ENCODE results near the gene CYP2C8. TPM values are rescaled to one million over a fixed set of nuclear protein-coding genes. Genes with fewer than 3 reads are reported as not detected.

CYP2C8 gene
- total RNA-seq, 1 experiment from 2014 or later = not detected

DNA sequence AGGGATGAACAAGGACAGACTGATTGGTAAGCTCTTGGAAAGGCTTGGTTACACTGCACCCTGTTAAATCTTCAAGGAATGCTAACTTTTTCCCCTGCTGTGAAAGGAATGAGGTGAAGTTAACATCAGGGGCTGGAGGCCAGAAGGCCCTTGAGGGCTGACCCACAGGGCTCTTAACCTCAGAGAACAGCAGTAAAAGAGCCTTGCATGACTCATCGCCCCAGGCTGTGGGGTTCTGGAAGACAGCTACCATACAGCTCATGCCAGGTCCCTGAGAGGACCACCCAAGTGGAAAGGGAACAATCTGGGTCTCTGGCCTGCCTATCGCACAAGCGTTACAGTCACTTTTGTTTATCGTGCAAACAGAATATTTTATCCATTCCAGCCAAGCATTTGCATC, 76.5 kb downstream of the CYP2C8 start:
- ChIA-PET POLR2A (ENCODE audit: low non-redundant PET) (no interaction called here), CTCF (no interaction called here)
- no TSS peak for BruUV-seq (replicated peaks)
- Histone ChIP-seq H3K4me3 (ENCODE audit: low read depth, low read length, poor library complexity, severe bottlenecking) (no peak overlapping the region), H3K4me1 (ENCODE audit: insufficient read depth, low read length, poor library complexity, severe bottlenecking) (no peaks in the 10 kb centered on the region), H3K27me3 (replicated peaks; ENCODE audit: insufficient read depth, low read depth, low read length, poor library complexity) (no peaks in the 10 kb centered on the region), H3K27ac (ENCODE audit: low read depth, low read length, poor library complexity, severe bottlenecking) (no peak overlapping the region), H3K36me3 (ENCODE audit: insufficient read depth, low read length, poor library complexity, severe bottlenecking) (no peaks in the 10 kb centered on the region), H3K9me3 (ENCODE audit: low read depth, low read length, poor library complexity, severe bottlenecking) (peaks cover 5% of the 10 kb centered on the region)
- intact Hi-C loops (cut with micrococcal nuclease; ENCODE audit: unreplicated experiment) = no loop called here
- no peak for DNase-seq (ENCODE audit: low spot score)
- no peak for TF ChIP-seq EZH2 (IDR thresholded peaks at IDR 0.05; ENCODE audit: borderline replicate concordance, low read depth, low read length, poor library complexity, severe bottlenecking)
- TF ChIP-seq, protein P1, sequence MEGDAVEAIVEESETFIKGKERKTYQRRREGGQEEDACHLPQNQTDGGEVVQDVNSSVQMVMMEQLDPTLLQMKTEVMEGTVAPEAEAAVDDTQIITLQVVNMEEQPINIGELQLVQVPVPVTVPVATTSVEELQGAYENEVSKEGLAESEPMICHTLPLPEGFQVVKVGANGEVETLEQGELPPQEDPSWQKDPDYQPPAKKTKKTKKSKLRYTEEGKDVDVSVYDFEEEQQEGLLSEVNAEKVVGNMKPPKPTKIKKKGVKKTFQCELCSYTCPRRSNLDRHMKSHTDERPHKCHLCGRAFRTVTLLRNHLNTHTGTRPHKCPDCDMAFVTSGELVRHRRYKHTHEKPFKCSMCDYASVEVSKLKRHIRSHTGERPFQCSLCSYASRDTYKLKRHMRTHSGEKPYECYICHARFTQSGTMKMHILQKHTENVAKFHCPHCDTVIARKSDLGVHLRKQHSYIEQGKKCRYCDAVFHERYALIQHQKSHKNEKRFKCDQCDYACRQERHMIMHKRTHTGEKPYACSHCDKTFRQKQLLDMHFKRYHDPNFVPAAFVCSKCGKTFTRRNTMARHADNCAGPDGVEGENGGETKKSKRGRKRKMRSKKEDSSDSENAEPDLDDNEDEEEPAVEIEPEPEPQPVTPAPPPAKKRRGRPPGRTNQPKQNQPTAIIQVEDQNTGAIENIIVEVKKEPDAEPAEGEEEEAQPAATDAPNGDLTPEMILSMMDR (conservative IDR thresholded peaks at IDR 0.05; ENCODE audit: low read depth, low read length) = no peak

DNA sequence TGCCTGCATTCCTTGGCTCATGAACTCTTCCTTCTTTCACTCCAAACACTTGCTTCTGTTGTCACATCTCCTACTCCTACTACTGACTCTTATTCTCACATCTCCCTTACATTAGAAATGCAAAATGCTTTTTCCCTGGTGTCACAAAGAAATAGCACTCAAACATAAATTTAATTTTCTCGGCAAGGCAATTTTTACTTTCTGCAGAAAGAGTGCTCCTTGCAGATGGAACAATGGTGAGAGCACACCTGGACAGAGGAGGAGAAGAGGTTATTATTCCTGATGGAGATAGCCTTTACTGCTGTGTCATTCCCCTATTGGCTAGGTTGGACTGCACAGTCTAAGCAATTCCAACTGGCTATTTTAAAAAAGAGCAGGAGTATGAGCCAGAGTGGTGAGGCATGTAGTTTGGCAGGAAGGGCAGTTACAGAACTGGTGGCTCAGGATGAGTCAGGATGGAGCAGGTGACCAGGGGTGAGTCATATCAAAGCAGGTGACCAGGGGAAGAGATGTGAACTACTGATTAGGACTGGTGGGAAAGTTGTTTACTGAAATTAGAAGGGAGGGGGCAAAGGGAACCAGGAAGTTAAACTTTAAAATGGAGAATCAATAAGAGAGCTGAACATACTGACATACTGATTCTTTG, 77.9 kb downstream of the CYP2C8 start:
- TF ChIP-seq, protein P1 (conservative IDR thresholded peaks at IDR 0.05; ENCODE audit: low read depth, low read length) = no peak
- no peak for TF ChIP-seq EZH2 (IDR thresholded peaks at IDR 0.05; ENCODE audit: borderline replicate concordance, low read depth, low read length, poor library complexity, severe bottlenecking)
- no peak for DNase-seq (ENCODE audit: low spot score)
- no peaks in the 10 kb centered on the region for H3K36me3 ChIP-seq (ENCODE audit: insufficient read depth, low read length, poor library complexity, severe bottlenecking)
- H3K27me3 ChIP-seq (replicated peaks; ENCODE audit: insufficient read depth, low read depth, low read length, poor library complexity) = no peaks in the 10 kb centered on the region
- H3K9me3 ChIP-seq (ENCODE audit: low read depth, low read length, poor library complexity, severe bottlenecking) = peaks cover 5% of the 10 kb centered on the region
- no peak overlapping the region for H3K27ac ChIP-seq (ENCODE audit: low read depth, low read length, poor library complexity, severe bottlenecking)
- intact Hi-C loops (cut with micrococcal nuclease; ENCODE audit: unreplicated experiment) = no loop called here
- CTCF ChIA-PET = no interaction called here
- no peaks in the 10 kb centered on the region for H3K4me1 ChIP-seq (ENCODE audit: insufficient read depth, low read length, poor library complexity, severe bottlenecking)
- no peak overlapping the region for H3K4me3 ChIP-seq (ENCODE audit: low read depth, low read length, poor library complexity, severe bottlenecking)
- POLR2A ChIA-PET (ENCODE audit: low non-redundant PET) = no interaction called here
- no TSS peak for BruUV-seq (replicated peaks)

DNA sequence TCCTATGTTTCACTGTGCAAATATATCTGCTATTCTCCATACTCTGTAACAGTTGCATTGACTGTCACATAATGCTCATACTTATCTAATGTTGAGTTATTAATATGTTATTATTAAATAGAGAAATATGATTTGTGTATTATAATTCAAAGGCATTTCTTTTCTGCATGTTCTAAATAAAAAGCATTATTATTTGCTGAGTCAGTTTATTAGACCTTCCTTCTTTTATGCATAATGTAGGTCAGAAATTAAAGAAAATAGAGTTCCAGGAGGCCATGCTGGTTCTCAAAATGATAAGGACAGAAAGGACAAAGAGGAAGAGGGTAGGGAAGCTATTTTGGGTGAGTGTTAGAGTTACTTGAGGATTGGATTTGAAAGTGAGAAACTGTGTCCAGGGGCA, 80.1 kb downstream of the CYP2C8 start:
- BruUV-seq (replicated peaks) = no TSS peak
- no peak for DNase-seq (ENCODE audit: low spot score)
- H3K4me3 ChIP-seq (ENCODE audit: low read depth, low read length, poor library complexity, severe bottlenecking) = no peak overlapping the region
- POLR2A ChIA-PET (ENCODE audit: low non-redundant PET) = no interaction called here
- CTCF ChIA-PET = no interaction called here
- TF ChIP-seq EZH2 (IDR thresholded peaks at IDR 0.05; ENCODE audit: borderline replicate concordance, low read depth, low read length, poor library complexity, severe bottlenecking) = no peak
- TF ChIP-seq, protein P1 (conservative IDR thresholded peaks at IDR 0.05; ENCODE audit: low read depth, low read length) = no peak
- H3K4me1 ChIP-seq (ENCODE audit: insufficient read depth, low read length, poor library complexity, severe bottlenecking) = no peaks in the 10 kb centered on the region
- peaks cover 9% of the 10 kb centered on the region for H3K9me3 ChIP-seq (ENCODE audit: low read depth, low read length, poor library complexity, severe bottlenecking)
- no peaks in the 10 kb centered on the region for H3K36me3 ChIP-seq (ENCODE audit: insufficient read depth, low read length, poor library complexity, severe bottlenecking)
- intact Hi-C loops (cut with micrococcal nuclease; ENCODE audit: unreplicated experiment) = no loop called here
- H3K27me3 ChIP-seq (replicated peaks; ENCODE audit: insufficient read depth, low read depth, low read length, poor library complexity) = no peaks in the 10 kb centered on the region
- no peak overlapping the region for H3K27ac ChIP-seq (ENCODE audit: low read depth, low read length, poor library complexity, severe bottlenecking)

Other genes starting within 250 kb of the CYP2C8 start
- gene CYP2C9, start 130.8 kb downstream of the CYP2C8 start, total RNA-seq (2021) = not detected in 2 replicates
- gene ACSM6, start 124.7 kb upstream of the CYP2C8 start, total RNA-seq (2021) = not detected in 2 replicates
- 0.32 and 0.74 TPM in 2 replicates for gene PDLIM1, start 221.5 kb upstream of the CYP2C8 start, total RNA-seq (2021)